HG02870 (cell line): ENCODE data around the gene HDGFL2.

Experiments
- ATAC-seq: cut with Tn5 transposase; IDR thresholded peaks from one replicate; pipeline ENCODE4 v1.9.1; 2021; ENCODE audit warnings: mild to moderate bottlenecking, moderate library complexity; ENCODE audit not compliant: unreplicated experiment

HDGFL2 gene

GRCh38 chr19:4496304-4496703 lies 24.2 kb downstream of the HDGFL2 start:
- no peak for ATAC-seq

DNA sequence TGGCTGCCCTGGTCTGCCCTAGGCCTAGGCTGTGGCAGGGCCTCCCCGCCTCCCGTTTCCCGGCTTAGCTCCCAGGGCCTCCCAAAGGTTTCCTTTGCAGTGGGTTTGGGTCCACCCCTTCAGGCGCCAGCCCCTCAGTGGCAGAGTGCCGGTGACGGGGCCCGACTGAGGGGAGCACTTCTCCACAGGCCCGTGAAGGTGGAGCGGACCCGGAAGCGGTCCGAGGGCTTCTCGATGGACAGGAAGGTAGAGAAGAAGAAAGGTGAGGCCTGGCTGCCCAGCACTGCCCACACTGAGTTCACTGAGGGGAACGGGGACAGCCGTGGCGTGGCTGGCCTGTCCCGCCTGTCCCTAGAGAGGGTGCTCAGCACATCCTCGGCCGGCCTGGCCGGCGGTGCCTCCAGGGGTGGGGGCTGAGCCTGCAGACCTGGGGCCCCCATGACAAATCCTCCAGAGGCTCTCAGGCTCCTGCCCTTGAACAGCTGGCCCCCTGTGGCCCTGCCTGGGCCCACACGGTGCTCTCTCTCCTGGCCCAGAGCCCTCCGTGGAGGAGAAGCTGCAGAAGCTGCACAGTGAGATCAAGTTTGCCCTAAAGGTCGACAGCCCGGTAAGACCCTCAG lies 25.8 kb downstream of the HDGFL2 start:
- no peak for ATAC-seq

GRCh38 chr19:4498694-4499093 lies 26.6 kb downstream of the HDGFL2 start:
- no peak for ATAC-seq

DNA sequence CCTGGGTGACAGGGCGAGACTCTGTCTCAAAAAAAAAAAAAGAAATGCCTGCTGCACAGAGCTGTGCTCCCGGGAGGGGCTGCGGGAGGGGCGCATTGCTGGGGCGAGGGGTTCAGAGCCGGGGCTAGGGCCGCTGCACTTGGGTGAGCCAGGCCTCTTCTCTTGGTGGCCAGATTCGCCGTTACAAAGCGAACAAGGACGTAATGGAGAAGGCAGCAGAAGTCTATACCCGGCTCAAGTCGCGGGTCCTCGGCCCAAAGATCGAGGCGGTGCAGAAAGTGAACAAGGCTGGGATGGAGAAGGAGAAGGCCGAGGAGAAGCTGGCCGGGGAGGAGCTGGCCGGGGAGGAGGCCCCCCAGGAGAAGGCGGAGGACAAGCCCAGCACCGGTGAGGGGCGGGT lies 27.2 kb downstream of the HDGFL2 start:
- no peak for ATAC-seq

DNA sequence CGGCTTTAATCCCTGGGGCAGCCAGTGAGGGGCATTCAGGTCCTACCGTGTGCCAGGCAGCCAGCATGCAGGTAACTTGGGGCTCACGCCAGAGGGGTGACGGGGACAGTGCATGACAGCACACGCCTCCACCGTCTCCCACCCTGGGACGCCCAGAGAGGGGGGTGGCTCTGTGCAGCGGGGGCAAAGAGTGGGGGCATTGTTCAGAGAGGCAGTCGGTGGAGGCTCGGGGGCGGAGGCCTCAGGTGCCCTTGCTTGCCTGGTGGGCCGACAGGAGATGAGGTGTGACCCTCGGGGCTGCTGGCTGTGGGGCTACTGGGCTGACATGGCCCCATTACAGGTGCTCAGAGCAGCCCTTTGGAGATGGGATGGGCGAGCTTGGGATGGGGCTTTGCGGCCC lies 27.8 kb downstream of the HDGFL2 start:
- ATAC-seq = no peak

GRCh38 chr19:4500841-4501591 lies 28.9 kb downstream of the HDGFL2 start:
- ATAC-seq = no peak

GRCh38 chr19:4501691-4502090 lies 29.6 kb downstream of the HDGFL2 start:
- no peak for ATAC-seq

- ATAC-seq = no peak
These were observed 30.4 kb downstream of the HDGFL2 start for GRCh38 chr19:4502282-4503131.

DNA sequence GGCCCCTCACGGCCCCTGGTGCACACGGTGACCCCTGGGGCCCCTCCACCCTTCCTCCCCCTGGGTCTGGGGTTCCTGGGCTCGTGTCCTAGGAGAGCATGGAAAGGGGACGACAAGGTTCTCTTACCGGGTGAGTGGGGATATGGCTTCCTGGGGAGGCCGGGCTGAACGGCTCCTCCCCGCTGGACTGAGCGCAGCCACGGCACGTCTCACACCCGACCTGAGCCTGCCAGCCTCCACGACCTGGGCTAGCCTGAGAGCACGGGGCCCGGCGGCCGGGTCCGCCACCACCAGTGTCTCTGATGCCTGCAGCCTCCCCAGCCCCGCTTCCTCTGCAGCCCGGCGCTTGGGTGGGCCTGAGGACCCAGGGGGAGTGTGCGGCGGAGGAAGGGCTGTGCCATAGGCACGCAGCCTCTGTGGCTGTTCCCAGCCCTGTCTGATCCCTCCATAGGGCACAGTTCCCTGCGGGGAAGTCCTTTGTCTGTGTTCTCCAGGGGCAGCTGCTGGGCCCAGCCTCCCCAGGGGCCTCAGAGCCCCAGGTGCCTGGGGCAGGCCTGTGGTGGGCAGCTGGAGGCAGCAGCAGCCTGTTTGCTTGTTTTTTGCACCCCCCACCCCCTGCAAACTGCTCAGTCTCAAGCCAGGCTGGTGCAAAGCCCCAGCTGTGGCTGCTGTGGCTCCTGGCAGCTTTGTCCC lies 31.2 kb downstream of the HDGFL2 start:
- ATAC-seq = no peak

GRCh38 chr19:4503825-4504170 lies 31.7 kb downstream of the HDGFL2 start:
- no peak for ATAC-seq

- ATAC-seq = no peak
These were observed 32.2 kb downstream of the HDGFL2 start for GRCh38 chr19:4504297-4504701.

- no peak for ATAC-seq
These were observed 32.9 kb downstream of the HDGFL2 start for GRCh38 chr19:4504891-4505569.

- no peak for ATAC-seq
These were observed 33.7 kb downstream of the HDGFL2 start for GRCh38 chr19:4505570-4506448.

DNA sequence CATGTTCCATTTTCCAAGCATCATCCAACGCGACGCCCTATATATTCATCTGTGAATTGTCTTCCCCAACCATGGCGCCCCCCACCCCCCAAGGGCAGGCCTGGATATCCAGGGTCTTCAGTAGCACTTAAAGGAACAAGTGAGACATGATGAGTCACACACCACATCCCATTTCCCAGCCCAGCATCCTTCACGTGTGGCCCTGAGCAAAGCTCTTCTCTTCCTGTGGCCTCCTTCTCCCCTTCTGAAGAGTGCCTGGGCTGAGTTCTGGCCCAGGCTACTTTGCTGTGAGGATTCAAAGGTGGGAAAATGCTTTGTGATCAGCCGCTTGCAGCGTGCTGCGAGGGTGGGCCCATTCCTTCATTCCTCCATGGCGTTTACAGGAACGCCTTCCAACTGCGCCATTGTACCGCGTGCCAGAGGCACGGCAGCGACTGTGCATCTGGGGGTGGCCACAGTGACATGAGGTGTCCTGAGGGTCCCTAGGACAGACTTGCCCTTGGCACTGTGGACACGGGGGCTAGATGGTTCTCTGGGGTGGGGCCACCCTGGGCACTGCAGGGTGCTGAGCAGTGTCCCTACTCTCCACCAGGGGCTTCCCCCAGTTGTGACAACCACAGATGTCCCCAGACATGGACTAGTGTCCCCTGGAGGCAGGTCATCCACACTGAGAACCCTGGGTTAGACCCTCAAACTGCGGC lies 34.5 kb downstream of the HDGFL2 start:
- no peak for ATAC-seq

GRCh38 chr19:4507150-4507452 lies 35.0 kb downstream of the HDGFL2 start:
- ATAC-seq = no peak

DNA sequence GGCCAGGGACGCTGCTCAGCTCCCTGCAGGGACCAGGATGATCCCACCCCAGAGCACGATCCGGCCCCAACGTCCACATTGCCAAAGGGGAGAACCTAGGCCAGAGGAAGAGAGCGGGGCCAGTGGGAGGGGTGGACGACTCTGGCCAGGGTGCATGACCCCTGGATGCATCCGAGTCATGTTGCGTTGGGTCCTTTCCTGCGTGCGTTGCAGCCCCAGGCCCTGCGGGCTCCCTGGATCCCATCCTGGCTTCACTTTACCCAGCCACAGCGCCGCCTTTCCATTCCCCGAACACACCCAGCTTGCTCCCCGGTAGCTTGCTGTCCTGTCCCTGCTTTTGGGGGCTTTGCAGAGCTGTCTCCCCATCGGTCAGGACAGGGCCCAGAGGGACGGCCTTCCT lies 35.7 kb downstream of the HDGFL2 start:
- ATAC-seq = no peak

DNA sequence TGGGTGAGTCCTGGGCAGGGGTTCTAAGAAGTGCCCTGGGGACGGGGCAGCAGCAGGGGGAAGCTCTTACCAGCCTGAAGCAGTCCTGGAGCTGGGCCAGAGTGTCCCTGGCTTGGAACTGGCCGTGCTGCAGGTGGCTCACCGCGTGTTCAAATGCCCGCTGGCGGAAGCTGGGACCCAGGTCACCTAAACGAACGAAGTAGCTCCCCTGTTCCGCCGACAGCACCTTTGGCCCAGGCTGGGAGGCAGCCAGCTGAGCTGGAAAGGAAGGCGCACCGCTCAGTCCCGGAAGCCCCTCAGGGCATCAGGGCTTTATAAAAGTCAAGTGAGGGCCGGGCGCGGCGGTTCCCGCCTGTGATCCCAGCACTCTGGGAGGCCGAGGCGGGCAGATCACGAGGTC lies 36.6 kb downstream of the HDGFL2 start:
- no peak for ATAC-seq

DNA sequence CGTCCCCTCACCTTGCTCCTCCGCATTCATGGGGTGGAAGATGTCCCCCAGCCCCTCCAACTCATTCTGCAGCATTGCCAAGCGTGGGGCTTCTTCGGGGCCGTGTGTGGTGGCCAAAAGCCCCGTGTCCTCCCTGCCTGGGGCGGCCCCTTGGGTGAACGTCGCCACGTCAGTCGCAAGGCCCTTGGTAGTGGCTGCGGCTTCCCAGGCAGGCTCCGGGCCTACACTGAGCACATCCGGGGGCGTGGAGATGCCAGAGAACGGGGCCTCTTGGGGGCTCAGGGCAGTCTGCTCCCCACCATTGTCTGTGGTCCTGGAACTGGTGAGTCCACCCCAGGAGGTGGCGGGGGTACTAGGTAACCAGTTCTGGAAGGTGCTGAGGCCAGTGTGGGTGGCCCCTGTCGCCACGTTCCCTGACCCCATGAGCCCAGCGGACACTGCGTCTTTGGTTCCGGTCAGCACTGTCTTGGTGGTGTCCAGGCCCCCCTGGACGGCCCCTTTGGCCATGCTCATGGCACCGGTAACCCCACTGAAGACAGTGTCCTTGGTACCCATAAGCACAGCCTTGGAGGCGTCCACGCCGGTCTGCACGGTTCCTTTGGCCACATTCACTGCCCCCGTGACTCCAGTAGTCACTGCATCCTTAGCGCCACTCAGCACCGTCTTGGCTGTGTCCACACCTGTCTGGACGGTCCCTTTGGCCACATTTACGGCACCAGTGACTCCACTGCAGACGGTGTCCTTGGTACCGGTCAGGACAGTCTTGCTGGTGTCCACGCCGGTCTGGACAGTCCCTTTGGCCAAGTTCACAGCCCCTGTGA lies 38.5 kb downstream of the HDGFL2 start:
- ATAC-seq = no peak
